ENCODE data around the gene NAA38.

GRCh38 chr17:7850701-7851437 lies 6.5 kb downstream of the NAA38 start:
- TF ChIP-seq NFE2L1 (CRISPR knock-in tag; IDR thresholded peaks at IDR 0.05), result no peak
- TF ChIP-seq FOXP1 (CRISPR knock-in tag; IDR thresholded peaks at IDR 0.05; ENCODE audit: borderline replicate concordance), result no peak

Data from WTC11 (cell line).